ENCODE measurements around the gene RNF214.

DNA sequence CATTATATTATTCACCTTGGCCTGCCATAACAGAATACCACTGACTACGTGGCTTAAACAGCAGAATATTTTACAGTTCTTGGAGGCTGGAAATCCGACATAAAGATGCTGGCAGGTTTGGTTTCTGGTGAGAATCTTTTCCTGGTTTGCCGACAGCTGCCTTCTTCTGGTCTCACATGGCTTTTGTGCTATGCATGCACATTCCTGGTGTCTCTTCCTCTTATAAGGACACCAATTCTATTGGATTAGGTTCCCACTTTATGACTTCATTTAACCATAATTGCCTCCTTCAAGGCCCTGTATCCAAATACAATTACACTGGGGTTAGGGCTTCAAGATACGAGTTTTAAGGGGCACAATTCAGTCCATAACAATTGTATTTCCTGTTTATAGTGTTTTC lies 17.1 kb downstream of the RNF214 start:
- TF ChIP-seq CTCF (IDR thresholded peaks at IDR 0.05): no peak
- TF ChIP-seq POLR2A (IDR thresholded peaks at IDR 0.05): no peak
- TF ChIP-seq POLR2AphosphoS5 (IDR thresholded peaks at IDR 0.05): no peak

All from gastroesophageal sphincter (tissue), 3 donors.